NCI-H146 treated with DMSO at 0.1 percent for 48 hours (cell line): Measurements from ENCODE around the gene CREBBP.

ENCODE experiments used
- DNase-seq: peaks from one replicate; lab custom pipeline; 2025; ENCODE audit not compliant: unreplicated experiment; lab: John Stamatoyannopoulos, UW

CREBBP gene

GRCh38 chr16:3797904-3798811 lies 82.4 kb downstream of the CREBBP start:
- no peak for DNase-seq

GRCh38 chr16:3797473-3797872 lies 83.0 kb downstream of the CREBBP start:
- DNase-seq, result no peak

- no peak for DNase-seq
Measured at GRCh38 chr16:3793161-3793576, 87.3 kb downstream of the CREBBP start.

GRCh38 chr16:3792472-3793012 lies 88.0 kb downstream of the CREBBP start:
- DNase-seq, result no peak

GRCh38 chr16:3791701-3792100 lies 88.8 kb downstream of the CREBBP start:
- DNase-seq, result no peak

GRCh38 chr16:3789375-3790099 lies 91.0 kb downstream of the CREBBP start:
- DNase-seq, result no peak

- DNase-seq, result no peak
Measured at GRCh38 chr16:3788711-3789374, 91.7 kb downstream of the CREBBP start.

GRCh38 chr16:3787924-3788661 lies 92.4 kb downstream of the CREBBP start:
- no peak for DNase-seq

GRCh38 chr16:3785413-3785812 lies 95.1 kb downstream of the CREBBP start:
- DNase-seq, result no peak

- no peak for DNase-seq
Measured at GRCh38 chr16:3783516-3783915, 97.0 kb downstream of the CREBBP start.

GRCh38 chr16:3782566-3782965 lies 97.9 kb downstream of the CREBBP start:
- no peak for DNase-seq

GRCh38 chr16:3781421-3781820 lies 99.1 kb downstream of the CREBBP start:
- no peak for DNase-seq

GRCh38 chr16:3780570-3780969 lies 99.9 kb downstream of the CREBBP start:
- DNase-seq, result no peak

GRCh38 chr16:3776316-3776715 lies 104.2 kb downstream of the CREBBP start:
- DNase-seq, result no peak

GRCh38 chr16:3774819-3775218 lies 105.7 kb downstream of the CREBBP start:
- DNase-seq, result no peak

GRCh38 chr16:3774156-3774767 lies 106.3 kb downstream of the CREBBP start:
- DNase-seq, result no peak

- no peak for DNase-seq
Measured at GRCh38 chr16:3773663-3774062, 106.8 kb downstream of the CREBBP start.

GRCh38 chr16:3771513-3771912 lies 109.0 kb downstream of the CREBBP start:
- no peak for DNase-seq

GRCh38 chr16:3770530-3770929 lies 110.0 kb downstream of the CREBBP start:
- no peak for DNase-seq

- DNase-seq, result no peak
Measured at GRCh38 chr16:3769942-3770341, 110.6 kb downstream of the CREBBP start.
